ENCODE data around the gene RASSF1.
A peak's percentile ranks its signal among the peaks of the same experiment; 100 is the strongest.

RASSF1 gene

GRCh38 chr3:50342813-50343633 is 2.4 kb upstream of the RASSF1 start:
- no peak for DNase-seq (ENCODE audit: low read depth)

GRCh38 chr3:50341996-50342650 is 1.5 kb upstream of the RASSF1 start:
- no peak for DNase-seq (ENCODE audit: low read depth)

DNA sequence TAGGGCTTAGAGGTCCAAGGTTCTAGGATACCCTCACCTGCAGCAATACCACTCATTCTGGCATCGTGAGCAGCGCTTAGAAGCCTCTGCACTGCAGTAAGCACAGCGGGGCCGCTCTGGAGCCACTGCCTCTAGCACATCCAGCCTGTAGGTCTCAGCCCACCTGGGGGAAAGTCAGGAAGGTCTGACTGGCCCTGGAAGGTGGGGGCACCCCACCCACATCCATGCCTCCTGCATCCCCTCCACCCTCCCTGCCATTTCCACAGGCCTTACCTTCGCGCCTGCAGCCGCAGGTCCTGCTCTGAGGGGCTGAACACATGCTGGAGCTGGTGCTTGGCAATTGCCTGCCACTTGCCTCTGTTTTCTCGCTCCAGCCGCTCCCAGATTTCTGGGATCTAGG is 901 bp upstream of the RASSF1 start:
- DNase-seq (ENCODE audit: low read depth), result no peak

GRCh38 chr3:50340147-50340447 is 539 bp downstream of the RASSF1 start:
- DNase-seq (ENCODE audit: low read depth), result no peak

DNA sequence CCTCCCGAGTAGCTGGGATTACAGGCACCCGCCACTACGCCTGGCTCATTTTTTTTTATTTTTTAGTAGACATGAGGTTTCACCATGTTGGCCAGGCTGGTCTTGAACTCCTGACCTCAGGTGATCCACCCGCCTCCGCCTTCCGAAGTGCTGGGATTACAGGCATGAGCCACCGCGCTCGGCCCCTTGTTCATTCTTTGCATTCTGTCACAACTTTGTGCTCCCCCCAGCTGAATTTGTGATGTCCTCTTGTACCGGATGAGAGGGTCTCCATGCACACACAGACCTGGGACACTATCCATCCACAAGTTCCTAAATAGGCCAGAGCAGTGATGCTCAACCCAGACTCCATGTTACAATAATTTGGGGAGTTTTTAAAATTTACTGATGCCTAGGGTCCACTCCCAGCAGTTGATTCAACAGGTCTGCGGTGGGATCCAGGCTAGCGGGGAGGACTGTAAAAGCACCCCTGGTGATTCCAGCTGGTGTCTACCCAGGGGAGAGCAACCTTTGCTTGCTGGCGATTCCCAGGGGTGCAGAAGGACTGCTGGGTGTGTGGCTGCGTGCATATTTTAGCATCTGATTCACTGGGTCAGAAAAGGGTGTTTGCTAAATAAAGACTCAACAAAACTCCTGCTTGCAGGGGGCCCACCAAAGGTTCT is 1.0 kb downstream of the RASSF1 start:
- no peak for DNase-seq (ENCODE audit: low read depth)

GRCh38 chr3:50338965-50339364 is 1.7 kb downstream of the RASSF1 start:
- DNase-seq (ENCODE audit: low read depth), result no peak

GRCh38 chr3:50337175-50337861 is 3.3 kb downstream of the RASSF1 start:
- peak; percentile 94 for DNase-seq (ENCODE audit: low read depth)

DNA sequence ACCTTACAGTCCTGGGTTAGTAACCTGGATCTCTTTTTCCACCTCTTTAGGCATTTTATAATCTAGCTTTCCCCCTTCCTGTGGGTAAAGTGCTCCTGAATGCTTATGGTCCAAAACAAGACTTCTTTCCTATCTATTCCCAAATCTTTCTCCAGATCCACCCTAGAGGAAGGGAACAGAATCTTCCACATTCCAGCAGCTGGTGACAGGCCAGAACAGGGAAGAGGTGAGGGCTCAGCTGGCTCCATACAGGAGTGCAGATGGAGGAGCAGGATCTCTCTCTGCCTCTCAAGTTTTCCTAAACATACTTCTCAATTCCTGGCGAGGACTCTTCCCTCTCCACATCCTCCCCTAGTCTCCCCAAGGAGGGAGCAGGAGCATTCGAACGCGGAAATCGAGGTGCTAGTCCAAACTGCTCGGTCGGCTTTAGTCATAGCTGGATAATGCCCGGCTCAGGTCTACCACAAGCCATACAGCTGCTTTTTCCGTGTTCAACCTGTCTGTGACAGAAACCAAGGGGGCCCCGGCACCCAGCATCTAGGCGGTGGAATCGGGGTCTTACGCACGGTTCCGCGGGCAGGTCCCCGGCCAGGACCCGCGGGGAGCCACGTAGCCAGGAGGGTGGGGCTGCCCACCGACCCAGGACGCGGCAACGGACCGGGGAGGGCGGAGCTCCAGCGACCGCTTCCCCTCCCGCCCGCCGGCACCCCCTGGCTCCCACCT is 4.0 kb downstream of the RASSF1 start:
- DNase-seq (ENCODE audit: low read depth), result no peak

- DNase-seq (ENCODE audit: low read depth), result no peak
Observed at GRCh38 chr3:50334339-50335075, 6.1 kb downstream of the RASSF1 start.

- no peak for DNase-seq (ENCODE audit: low read depth)
Observed at GRCh38 chr3:50333744-50334328, 6.8 kb downstream of the RASSF1 start.

- DNase-seq (ENCODE audit: low read depth), result no peak
Observed at GRCh38 chr3:50331364-50331907, 9.2 kb downstream of the RASSF1 start.

DNA sequence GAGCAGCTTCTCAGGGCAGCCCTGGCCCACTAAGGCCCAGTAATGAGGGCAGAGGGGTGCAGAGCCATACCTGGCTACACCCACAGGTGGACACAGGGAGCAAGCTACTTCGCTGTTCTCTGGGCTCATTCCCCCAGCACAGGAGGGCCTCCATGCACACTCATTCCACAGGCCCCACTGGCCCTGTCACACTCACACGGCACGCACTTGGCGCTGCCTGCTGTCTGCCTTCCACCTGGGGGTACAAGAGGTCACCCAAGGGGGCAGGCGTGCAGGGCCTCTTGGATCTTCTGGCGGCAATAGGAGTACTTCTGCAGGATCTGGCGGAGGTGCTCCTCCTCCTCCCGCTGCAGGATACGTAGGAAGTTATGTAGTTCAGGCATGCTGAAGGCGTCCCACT is 10.3 kb downstream of the RASSF1 start:
- no peak for DNase-seq (ENCODE audit: low read depth)

- DNase-seq (ENCODE audit: low read depth), result peak; percentile 92
Observed at GRCh38 chr3:50327943-50328691, 12.5 kb downstream of the RASSF1 start, which contains the start of gene TUSC2. Gene TUSC2 (minus strand): TSS chr3:50328223. CDS start chr3:50328099, 124 bp downstream.

DNA sequence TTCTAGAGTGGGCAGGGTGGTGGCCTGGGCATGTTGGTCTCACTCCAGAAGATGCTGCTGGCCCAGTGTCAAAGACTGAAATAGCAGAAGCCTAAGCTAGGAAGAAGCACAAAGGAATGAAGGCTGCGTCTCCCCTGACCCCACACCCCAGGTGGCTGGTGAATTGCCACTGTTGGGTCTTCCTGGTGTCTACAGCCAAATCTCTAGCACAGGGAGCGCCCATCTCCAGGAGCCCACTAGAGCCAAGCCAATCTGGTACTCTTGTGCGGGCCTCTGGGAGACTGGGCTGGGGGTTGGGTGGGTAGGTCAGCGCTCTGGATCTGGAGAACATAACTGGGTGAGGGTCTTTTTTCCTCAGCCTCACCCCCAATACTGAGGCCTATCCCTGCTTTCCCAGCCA is 13.5 kb downstream of the RASSF1 start:
- no peak for DNase-seq (ENCODE audit: low read depth)

- no peak for DNase-seq (ENCODE audit: low read depth)
Observed at GRCh38 chr3:50326182-50326541, 14.5 kb downstream of the RASSF1 start.

- DNase-seq (ENCODE audit: low read depth), result no peak
Observed at GRCh38 chr3:50325497-50326181, 15.0 kb downstream of the RASSF1 start.

GRCh38 chr3:50325113-50325480 is 15.5 kb downstream of the RASSF1 start:
- DNase-seq (ENCODE audit: low read depth), result no peak

DNA sequence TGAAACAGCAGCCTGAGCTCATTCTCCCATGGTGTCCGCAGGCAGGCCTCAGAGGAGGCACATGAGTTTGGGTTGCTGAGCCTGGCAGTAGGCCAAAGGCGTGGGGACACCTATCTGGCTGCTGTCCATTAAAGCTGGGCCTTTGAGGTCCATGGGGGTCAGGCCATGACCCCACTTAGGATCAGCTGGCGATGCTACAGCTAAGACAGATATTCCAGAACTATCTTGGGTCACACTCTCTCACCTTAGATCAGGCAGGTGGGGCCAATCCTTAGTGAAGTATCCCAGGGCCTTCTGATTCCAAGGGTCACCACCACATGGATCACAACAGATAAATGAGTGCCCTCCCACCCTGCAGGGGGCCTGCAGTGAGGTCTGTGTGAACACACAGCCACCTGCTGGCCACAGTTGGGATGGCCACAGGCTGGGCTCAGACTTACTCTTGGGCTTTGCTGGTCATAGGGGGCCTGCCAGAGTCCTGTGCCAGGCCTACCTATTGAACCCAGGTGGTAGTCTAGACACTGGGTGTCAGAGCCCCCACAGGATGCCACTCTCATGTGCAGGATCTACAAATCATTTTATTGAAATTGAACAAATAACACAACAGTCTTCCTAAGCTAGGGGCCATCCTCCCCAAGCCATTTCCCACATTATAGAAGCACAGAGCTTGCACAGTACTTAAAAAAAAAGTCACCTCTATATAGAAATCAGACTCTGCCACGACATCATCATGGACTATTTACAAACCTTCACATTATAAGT is 16.1 kb downstream of the RASSF1 start:
- DNase-seq (ENCODE audit: low read depth), result no peak

Measured in stimulated activated CD8-positive, alpha-beta memory T cell treated with anti-CD3 and anti-CD28 coated beads, Interleukin-7, amount 100 ng/mL, for 24 hours (primary cell).